Hepatocyte (in vitro differentiated cells): ENCODE measurements around the gene TTLL1. TPM values are rescaled to one million over a fixed set of nuclear protein-coding genes. Genes with fewer than 3 reads are reported as not detected.

ENCODE experiments used
- DNase-seq: peaks from one replicate; pipeline ENCODE4 v3.0.0-alpha.2; 2016; ENCODE audit warnings: low spot score
- H2AFZ ChIP-seq: fragments of 200-600 bp; sonication (generic); 2 replicates; pipeline ENCODE4 v1.6.0; 2016; ENCODE audit warnings: antibody characterized with exemption, mild to moderate bottlenecking
- H3K27ac ChIP-seq: fragments of 200-600 bp; sonication (generic); 2 replicates; pipeline ENCODE4 v1.5.1; 2016; ENCODE audit warnings: mild to moderate bottlenecking
- H3K27me3 ChIP-seq: fragments of 200-600 bp; sonication (generic); 2 replicates; pipeline ENCODE4 v1.6.1; 2016
- H3K36me3 ChIP-seq: fragments of 200-600 bp; sonication (generic); replicated peaks from 2 replicates; pipeline ENCODE4 v1.5.1; 2016; ENCODE audit warnings: low read depth; ENCODE audit not compliant: insufficient read depth
- H3K4me1 ChIP-seq: fragments of 200-600 bp; sonication (generic); 2 replicates; pipeline ENCODE4 v1.5.1; 2016; ENCODE audit warnings: mild to moderate bottlenecking, moderate library complexity; ENCODE audit not compliant: insufficient read depth
- H3K4me2 ChIP-seq: fragments of 200-600 bp; sonication (generic); 2 replicates; pipeline ENCODE4 v1.6.0; 2016
- H3K4me3 ChIP-seq: fragments of 200-600 bp; sonication (generic); 2 replicates; pipeline ENCODE4 v1.5.1; 2016; ENCODE audit warnings: mild to moderate bottlenecking
- H3K79me2 ChIP-seq: fragments of 200-600 bp; sonication (generic); 2 replicates; pipeline ENCODE4 v1.6.0; 2017; ENCODE audit warnings: mild to moderate bottlenecking
- H3K9me2 ChIP-seq: fragments of 200-600 bp; sonication (generic); replicated peaks from 2 replicates; pipeline ENCODE4 v1.6.0; 2017; ENCODE audit warnings: mild to moderate bottlenecking; ENCODE audit not compliant: insufficient read depth
- H3K9me3 ChIP-seq: fragments of 200-600 bp; sonication (generic); 2 replicates; pipeline ENCODE4 v1.5.1; 2016; ENCODE audit warnings: low read depth, mild to moderate bottlenecking
- H4K20me1 ChIP-seq: fragments of 200-600 bp; sonication (generic); 2 replicates; pipeline ENCODE4 v1.6.0; 2016; ENCODE audit warnings: mild to moderate bottlenecking; ENCODE audit not compliant: insufficient read depth, poor library complexity, severe bottlenecking
- CTCF ChIP-seq: fragments of 200-600 bp; sonication (generic); IDR thresholded peaks from 2 replicates; pipeline ENCODE4 v1.5.1; 2016; ENCODE audit warnings: antibody characterized with exemption, mild to moderate bottlenecking; ENCODE audit not compliant: poor library complexity
- EZH2 ChIP-seq: fragments of 200-600 bp; sonication (generic); IDR thresholded peaks from 2 replicates; pipeline ENCODE4 v1.6.1; 2016; ENCODE audit warnings: antibody characterized with exemption, mild to moderate bottlenecking, borderline replicate concordance
- EZH2phosphoT487 ChIP-seq: fragments of 200-600 bp; sonication (generic); IDR thresholded peaks from one replicate; pipeline ENCODE4 v1.6.1; 2018; ENCODE audit warnings: antibody characterized with exemption, mild to moderate bottlenecking, low read depth, moderate library complexity; ENCODE audit not compliant: unreplicated experiment, severe bottlenecking
- WGBS: methylation state at CpG from one replicate; pipeline ENCODE4 v1.1.6; 2016; ENCODE audit warnings: low lambda C conversion rate; ENCODE audit errors: missing lambda C conversion rate; 5-methylcytosine and 5-hydroxymethylcytosine counted together
- polyA plus RNA-seq: library from polyadenylated mRNA; unstranded; fragments of >200 nt; fragmentation: Nextera tagmentation; extraction: Ambion mirVana; gene quantifications from 2 replicates; pipeline ENCODE4 v1.2.1, GENCODE V29; 2016
- total RNA-seq: library from RNA; depleted of rRNA; stranded (reverse); fragments of >200 nt; gene quantifications from 2 replicates; pipeline ENCODE4 v1.2.3, GENCODE V29; 2014

TTLL1 gene
- total and polyA plus RNA-seq, 2 experiments from 2014 or later: 6.4 to 8.7 TPM

GRCh38 chr22:43135565-43135964, 46.4 kb upstream of the TTLL1 start:
- 98% methylated on average over 5 of the region's 5 CpGs for WGBS
- no peak overlapping the region for H3K4me3 ChIP-seq
- no peaks in the 10 kb centered on the region for H4K20me1 ChIP-seq
- no peaks in the 10 kb centered on the region for H3K4me1 ChIP-seq
- no peak for TF ChIP-seq EZH2phosphoT487
- no peak for TF ChIP-seq EZH2
- no peak for TF ChIP-seq CTCF
- H3K27me3 ChIP-seq: no peaks in the 10 kb centered on the region
- H3K27ac ChIP-seq: no peak overlapping the region
- no peaks in the 10 kb centered on the region for H3K9me2 ChIP-seq
- no peak for DNase-seq
- H3K9me3 ChIP-seq: no peaks in the 10 kb centered on the region
- no peak overlapping the region for H3K4me2 ChIP-seq
- no peaks in the 10 kb centered on the region for H3K79me2 ChIP-seq
- H3K36me3 ChIP-seq: peaks cover 2% of the 10 kb centered on the region
- H2AFZ ChIP-seq: no peak overlapping the region

GRCh38 chr22:43134553-43134952, 45.4 kb upstream of the TTLL1 start:
- Histone ChIP-seq H3K27me3 (no peaks in the 10 kb centered on the region), H3K9me3 (no peaks in the 10 kb centered on the region), H3K27ac (no peak overlapping the region), H3K4me1 (peaks cover 4% of the 10 kb centered on the region), H3K4me3 (no peak overlapping the region), H3K4me2 (no peak overlapping the region), H3K9me2 (no peaks in the 10 kb centered on the region), H4K20me1 (no peaks in the 10 kb centered on the region), H3K79me2 (no peaks in the 10 kb centered on the region), H2AFZ (no peak overlapping the region), H3K36me3 (no peaks in the 10 kb centered on the region)
- no peak for DNase-seq
- 99% methylated on average over 4 of the region's 4 CpGs for WGBS
- TF ChIP-seq EZH2 (no peak), CTCF (no peak), EZH2phosphoT487 (no peak)

GRCh38 chr22:43133401-43133800, 44.2 kb upstream of the TTLL1 start:
- H2AFZ ChIP-seq: no peak overlapping the region
- H3K4me3 ChIP-seq: no peak overlapping the region
- no peaks in the 10 kb centered on the region for H3K79me2 ChIP-seq
- 90% methylated on average over 9 of the region's 9 CpGs for WGBS
- TF ChIP-seq EZH2 (no peak), CTCF (no peak), EZH2phosphoT487 (no peak)
- peaks cover 15% of the 10 kb centered on the region for H3K4me1 ChIP-seq
- H3K4me2 ChIP-seq: no peak overlapping the region
- no peaks in the 10 kb centered on the region for H4K20me1 ChIP-seq
- no peaks in the 10 kb centered on the region for H3K27me3 ChIP-seq
- no peaks in the 10 kb centered on the region for H3K9me3 ChIP-seq
- H3K36me3 ChIP-seq: no peaks in the 10 kb centered on the region
- DNase-seq: no peak
- no peak overlapping the region for H3K27ac ChIP-seq
- H3K9me2 ChIP-seq: no peaks in the 10 kb centered on the region
